ENCODE data around the gene UBE3B.

DNA sequence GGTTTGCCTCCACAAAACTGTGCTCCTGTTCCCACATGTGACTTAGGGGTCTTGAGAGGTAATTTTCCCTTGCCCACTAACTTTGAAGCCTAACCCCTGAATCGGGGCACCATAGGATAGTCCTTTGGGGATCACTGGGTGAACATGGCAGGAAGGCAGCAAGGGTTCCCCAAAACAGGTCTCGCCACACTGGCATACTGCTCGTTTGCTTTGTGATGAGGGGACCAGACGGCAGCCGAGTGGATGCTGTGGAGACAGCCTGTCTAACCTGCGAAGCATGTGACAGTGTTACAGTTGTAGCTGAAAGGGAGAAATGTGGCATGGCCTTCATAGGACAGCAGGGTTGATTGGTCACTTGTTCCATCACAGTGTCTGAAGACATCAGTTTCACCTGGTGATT is 42.4 kb downstream of the UBE3B start:
- no peak for TF ChIP-seq CTCF (conservative IDR thresholded peaks at IDR 0.05; ENCODE audit: low read length)
- no peak for TF ChIP-seq EZH2phosphoT487 (IDR thresholded peaks at IDR 0.05; ENCODE audit: borderline replicate concordance)
